ENCODE results near the gene NMRK2.
"Not testable (repeated sequence)": the region's sequence is repeated elsewhere in the genome, so short reads cannot be mapped to it uniquely, and the experiment has no call there.

DNA sequence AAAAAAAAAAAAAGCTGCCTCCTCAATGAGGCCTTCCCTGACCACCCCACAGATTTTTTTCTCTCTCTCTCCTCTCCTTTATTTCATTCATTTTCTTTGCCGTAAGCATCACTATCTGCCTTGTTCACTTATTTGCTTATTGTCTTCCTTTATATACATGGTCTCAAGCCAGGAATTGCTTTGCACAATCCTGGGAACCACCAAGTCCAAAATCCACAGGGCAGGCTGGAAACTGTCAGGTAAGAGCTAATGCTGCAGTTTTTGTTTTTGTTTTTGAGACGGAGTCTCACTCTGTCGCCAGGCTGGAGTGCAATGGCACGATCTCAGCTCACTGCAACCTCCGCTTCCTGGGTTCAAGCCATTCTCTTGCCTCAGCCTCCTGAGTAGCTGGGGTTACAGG lies 37.9 kb upstream of the NMRK2 start:
- TF ChIP-seq, protein P1, sequence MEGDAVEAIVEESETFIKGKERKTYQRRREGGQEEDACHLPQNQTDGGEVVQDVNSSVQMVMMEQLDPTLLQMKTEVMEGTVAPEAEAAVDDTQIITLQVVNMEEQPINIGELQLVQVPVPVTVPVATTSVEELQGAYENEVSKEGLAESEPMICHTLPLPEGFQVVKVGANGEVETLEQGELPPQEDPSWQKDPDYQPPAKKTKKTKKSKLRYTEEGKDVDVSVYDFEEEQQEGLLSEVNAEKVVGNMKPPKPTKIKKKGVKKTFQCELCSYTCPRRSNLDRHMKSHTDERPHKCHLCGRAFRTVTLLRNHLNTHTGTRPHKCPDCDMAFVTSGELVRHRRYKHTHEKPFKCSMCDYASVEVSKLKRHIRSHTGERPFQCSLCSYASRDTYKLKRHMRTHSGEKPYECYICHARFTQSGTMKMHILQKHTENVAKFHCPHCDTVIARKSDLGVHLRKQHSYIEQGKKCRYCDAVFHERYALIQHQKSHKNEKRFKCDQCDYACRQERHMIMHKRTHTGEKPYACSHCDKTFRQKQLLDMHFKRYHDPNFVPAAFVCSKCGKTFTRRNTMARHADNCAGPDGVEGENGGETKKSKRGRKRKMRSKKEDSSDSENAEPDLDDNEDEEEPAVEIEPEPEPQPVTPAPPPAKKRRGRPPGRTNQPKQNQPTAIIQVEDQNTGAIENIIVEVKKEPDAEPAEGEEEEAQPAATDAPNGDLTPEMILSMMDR (IDR thresholded peaks at IDR 0.05): not testable (repeated sequence)
- TF ChIP-seq EZH2 (IDR thresholded peaks at IDR 0.05; ENCODE audit: borderline replicate concordance, insufficient read depth, low read depth, low read length, poor library complexity, severe bottlenecking): not testable (repeated sequence)
